ENCODE measurements around the gene C5.

DNA sequence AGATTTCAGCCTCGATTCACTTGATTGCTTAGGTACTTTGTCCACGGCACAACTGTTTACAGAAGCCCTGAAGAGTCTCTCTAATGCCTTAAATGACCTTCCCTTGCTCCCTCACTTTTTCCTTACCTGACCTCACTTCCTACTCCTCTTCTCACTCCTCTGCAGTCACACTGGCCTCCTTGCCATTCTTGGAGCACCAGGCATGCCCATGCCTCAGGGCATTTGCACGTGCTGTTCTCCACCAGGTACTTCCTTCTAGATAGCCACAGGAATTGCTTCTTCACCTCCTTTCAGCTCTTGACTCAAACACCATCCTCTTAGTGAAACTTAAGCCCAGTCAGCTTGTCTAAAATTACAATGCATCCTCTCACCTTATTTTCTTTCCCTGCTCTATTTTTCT is 71.1 kb downstream of the C5 start:
- TF ChIP-seq ZNF274 (IDR thresholded peaks at IDR 0.05; ENCODE audit: low read depth, low read length), result no peak
- TF ChIP-seq TCF7L2 (IDR thresholded peaks at IDR 0.05; ENCODE audit: borderline replicate concordance, extremely low read depth, insufficient read depth, insufficient read length), result no peak
- TF ChIP-seq CTCF (IDR thresholded peaks at IDR 0.05 in 2 of 3, conservative IDR thresholded peaks at IDR 0.05 in 1 of 3; ENCODE audit: borderline replicate concordance in 1 of 3, insufficient read depth in 1 of 3, low read depth in 2 of 3, low read length in 2 of 3), result no peak
- no peak for TF ChIP-seq POLR2AphosphoS5 (IDR thresholded peaks at IDR 0.05; ENCODE audit: low read depth, low read length)
- TF ChIP-seq YY1 (IDR thresholded peaks at IDR 0.05; ENCODE audit: extremely low read depth, insufficient replicate concordance, low read depth, low read length), result no peak

Measured in HCT116 (cell line).